ENCODE data around the gene KLC1.

Gene KLC1

DNA sequence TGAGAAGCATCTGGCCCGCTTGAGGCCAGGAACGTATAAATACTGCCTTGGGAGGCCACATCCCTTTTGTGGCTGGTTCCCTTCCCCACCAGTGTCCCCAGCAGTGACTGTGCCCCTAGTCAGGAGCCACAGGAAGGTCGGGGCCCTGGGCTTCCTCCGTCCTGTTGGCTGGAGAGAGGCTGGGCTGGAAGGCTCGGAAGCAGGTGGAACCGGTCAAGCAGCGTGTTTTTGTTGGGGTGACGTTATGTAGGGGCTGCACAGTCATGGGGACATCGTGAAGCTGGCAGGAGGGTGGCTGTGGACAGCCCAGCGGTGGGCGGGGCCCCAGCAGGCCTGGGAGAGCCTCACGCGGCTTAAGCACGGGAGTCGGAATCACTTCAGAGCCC is 76.1 kb downstream of the KLC1 start:
- no peak for DNase-seq (ENCODE audit: low spot score)

DNA sequence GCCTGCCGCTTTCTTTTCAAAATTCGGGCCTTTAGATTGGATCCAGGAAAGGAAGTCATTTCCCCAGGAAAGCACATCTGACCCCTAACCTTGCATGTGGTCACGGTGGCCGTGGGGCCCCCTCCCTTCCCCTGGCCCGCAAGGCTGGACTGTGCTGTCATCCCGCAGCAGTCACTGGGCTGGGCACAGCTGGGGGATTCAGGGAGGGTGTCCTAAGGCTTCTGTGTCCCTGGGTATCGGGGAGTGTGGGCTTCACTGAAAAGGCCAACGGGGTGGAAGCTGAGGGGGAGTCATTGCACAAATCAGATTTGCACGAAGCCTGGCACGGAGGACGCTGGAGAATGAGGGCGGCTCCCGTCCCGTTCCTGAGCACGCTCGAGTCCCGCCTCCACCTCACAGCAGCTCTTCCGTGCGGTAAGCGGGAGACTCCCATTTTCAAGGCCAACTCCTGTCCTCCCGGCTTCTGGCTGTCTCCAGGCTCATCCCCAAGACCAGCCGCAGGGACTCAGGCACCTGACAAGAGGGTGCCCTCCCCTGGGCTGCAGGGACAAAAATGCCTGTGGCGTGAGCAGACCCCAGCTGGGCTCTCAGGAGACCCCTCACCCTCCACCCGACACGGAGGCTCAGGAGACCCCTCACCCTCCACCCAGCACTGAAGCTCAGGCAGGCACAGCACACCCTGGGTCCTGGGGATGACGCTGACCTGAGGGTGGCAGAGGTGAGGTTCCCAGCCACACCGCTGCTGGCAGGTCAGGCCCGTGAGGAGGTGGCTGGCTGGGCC is 76.7 kb downstream of the KLC1 start:
- no peak for DNase-seq (ENCODE audit: low spot score)

DNA sequence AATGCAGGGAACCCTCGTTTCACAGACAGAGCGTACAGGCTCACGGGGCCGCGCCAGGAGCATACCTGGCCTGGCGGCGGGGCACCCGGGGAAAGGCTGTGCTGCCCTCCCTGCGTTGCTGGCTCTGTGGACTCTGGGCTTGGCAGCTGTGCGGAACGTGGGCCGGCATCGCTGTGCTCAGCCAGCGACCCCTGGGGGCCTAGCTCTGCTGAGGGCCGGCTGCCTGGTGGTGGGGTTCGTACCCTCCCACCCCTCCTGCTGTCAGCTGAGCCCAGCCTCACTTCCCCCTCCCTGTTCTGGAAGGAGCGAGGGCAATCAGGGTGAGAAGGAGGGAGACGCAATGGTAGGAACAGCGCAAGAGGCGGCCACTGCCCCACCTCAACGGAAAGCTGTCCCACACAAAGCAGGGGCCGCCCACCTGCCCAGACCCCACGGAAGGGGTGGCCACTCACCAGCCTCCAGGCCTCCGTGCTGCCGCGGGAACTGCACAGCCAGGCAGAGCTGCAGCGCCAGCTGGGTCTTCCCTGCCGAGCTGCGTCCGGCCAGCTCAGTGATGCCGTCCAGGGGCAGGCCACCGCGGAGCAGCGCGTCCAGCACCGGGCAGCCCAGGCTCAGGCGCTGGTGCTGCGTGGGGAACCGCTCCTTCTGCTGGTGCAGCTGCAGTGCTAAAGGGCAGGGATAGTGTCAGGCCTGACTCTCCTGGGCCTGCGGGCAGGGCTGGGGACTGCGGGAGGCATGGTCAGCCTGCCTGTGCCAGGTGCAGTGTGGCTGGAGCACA is 77.7 kb downstream of the KLC1 start:
- DNase-seq (ENCODE audit: low spot score): no peak

DNA sequence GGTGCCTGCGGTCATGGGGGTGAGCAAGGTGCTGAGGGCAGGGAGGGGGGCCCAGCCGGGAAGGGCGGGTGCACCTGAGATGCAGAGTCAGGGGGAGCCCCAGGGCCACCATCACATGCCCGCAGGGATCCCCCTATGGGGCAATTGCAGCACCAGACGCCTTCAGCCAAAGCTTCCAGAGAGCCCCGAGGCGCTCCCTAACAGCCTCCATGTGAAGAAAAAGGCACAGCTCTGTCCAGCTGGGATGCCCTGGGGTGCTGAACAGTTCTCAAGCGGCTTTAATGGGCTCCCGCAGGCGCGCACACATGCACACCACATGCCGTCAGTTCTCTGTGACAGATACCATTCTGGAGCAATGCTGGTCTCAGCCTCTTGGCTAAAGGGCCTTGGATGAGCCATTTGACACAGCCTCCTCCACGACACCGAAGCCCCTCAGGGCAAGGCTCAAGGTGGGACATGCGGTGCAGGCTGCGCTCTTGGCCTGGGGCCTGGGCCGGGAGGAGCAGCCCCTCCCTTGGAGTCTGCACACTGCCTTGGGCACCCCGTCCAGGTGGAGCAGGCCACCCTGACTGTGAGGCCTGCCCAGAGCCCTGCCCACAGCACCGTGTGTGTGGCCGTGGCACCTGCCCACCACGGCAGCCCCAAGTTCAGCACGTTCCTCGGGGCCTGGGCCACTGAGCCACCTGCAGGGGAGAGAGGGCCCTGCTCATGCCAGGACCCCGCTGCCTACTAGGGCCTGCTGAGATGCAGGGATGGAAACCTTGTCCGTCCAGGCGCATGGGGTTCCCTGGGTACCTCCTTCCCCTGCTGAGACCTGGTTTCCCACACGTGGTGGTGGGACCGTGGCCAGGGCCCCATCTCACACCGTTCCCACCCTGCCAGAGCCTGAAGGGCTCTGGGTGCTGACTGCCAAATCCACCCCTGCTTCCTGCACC is 78.6 kb downstream of the KLC1 start:
- DNase-seq (ENCODE audit: low spot score): no peak

DNA sequence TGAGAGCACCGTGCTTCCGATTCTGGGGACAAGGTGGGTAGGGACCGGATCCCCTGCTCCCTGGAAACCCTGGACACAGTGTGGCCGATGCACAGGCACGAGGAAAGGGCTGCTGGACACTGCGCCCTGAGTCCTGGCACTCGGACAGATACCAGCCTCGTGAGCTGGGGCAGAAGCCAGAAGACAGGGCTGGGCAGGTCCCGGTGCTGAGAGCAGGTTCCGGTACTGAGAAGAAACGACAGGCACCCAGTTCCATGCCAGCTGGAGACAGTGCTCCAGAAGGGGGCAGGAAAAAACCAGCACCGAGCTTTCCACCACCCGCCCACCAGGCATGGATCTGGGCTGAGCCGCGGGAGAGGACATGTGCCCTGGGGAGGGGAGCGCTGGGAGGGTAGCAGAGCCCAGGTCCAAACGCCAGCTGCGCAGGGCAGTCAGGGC is 79.8 kb downstream of the KLC1 start:
- DNase-seq (ENCODE audit: low spot score): no peak

DNA sequence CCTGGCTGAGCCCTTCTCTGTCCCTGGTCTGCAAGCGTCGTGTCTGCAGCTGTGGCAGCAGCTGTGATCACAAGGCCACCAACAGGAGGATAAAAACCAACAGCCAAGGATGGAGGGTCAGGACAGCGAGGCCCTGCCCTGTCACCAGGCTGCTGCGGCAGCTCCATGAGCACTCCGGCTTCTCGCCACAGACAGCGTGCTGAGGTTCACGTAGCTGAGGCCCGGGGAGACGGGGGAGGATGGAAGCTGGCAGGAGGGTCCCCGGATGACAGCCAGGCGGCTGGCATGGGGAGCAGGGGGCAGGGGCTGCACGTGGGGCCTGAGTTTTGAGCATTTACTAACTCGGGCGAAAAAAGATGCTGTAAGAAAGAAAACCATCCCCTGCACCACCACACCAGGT is 80.8 kb downstream of the KLC1 start:
- DNase-seq (ENCODE audit: low spot score): no peak

DNA sequence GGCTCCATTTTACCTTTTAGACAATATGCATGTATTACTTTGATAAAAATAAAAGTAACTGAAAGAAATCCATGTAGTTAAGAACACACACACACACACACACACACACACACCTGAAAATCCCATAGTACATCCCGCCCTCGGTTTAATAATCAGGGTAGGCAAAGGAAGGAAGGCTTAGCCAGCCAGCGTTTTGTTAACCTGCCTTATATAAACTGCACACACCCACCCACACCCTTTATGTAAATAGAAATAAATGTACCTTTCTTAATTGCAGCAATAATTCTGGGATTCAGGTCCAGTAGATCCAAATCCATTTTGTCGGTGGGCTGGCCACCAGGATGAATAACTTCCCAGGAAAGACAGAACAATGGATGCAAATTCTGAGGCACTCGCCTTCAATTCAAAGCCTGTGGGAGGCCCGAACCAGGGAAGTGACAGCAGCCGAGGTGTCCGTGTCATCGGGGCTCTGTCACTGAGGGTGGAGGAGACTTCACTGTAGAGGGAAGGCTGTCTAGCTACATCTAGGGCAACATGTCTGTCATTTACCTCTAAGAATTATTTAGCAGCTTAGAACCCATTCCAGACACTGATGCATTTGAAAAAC is 81.9 kb downstream of the KLC1 start:
- DNase-seq (ENCODE audit: low spot score): no peak

DNA sequence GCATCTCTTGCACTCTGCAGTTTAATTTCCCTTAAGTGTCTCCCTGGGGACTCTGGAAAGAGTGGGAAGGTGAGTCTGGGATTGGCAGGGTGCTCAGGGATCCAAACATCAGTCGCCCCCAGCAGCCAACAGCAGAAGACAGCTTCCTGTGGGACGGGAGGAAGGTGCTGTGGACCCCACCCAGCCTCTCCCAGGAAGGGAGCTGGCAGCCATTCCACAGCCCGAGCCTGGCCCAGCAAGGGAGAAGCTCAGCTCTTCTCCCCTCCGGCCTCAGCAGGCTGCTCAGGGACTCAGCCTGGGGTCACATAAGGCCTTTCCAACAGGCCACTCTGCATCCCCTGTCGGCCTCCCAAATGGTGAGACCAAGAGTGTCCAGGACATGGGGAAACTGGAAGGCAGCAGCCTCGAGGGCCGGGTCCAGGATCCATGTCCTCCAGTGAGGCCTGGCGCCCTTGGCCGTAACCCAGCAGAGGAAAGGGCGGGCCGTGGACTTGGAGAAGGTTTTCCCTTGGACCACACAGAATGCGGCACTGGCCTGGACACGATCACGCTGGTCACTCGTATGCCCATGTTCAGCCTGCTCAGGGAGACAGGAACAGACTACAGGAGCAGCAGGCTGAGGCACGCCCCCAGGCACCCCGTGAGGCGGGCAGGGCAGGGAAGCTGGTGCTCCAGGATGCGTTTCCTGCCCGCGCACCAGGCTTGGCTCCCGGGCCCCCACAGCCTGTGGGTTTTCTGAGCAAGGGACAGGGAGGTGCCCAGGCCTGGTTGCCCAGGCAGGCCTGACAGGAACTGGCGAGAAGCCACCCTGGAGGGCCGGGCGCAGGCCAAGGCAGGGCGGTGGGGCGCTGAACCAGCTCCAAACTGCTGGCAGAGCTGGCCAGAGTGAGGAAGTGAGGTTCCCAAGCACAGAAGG is 82.8 kb downstream of the KLC1 start:
- DNase-seq (ENCODE audit: low spot score): no peak

DNA sequence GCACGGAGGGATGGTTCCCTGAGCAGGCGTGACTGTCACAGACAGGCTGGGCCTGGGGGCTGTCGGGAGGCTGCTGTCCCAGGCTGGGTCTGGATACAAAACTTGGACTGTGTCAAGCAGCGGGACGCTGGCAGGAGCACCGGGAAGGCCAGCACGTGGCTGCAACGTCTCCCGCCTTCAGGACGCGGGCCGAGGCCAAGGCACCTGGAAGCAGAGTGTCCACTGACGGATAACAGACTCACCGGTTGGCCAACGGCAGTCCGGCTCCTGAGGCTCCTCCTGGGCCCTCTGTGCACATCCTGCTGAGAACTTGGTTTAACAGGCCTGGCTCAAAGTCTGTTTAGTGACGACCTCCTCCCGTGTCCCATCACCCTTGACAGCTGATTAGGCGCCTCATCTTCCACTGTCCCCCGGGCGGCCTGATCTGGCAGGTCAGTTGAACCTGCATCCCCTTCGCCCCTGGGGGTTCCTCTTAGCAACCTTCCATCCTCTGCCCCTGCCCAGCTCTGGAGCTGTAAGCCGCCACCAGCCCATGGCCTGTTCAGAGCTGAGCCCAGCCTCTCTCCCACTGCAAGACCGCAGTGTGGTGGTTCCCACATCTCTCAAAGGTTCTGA is 83.7 kb downstream of the KLC1 start:
- no peak for DNase-seq (ENCODE audit: low spot score)

DNA sequence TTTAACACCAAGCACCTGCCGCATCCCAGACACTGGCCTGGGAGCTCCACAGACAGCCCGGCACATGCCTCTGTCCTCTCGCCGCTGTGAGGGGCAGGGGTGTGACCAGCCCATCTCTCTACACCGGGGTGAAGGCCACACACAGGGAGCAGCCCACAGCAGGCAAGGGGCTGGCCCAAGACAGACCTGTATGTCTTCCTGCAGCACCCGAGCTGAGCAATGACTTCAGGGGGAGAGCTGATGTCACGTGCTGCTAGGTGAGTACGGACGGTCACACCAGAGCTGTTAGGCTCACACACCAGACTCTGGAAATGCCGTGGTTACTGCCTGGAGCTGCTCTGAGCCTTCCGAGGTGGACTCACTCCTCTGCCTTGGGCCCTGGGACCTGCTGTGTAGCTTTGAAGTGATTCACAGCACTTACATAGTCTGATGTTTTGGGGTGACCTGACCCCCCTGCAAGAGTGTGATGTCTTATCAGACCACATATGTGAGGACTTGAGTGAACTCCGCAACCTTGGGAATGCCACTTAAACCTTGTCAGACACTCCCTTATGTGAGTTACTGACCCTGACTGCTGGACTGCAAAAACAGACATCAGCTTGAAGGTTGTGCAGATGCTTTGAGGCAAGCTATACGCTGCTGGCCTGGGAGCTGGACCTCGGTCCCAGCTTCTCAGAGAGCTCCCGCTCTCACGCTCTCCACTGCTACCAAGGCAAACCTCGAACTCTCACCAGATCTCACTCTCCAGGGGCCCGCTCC is 84.5 kb downstream of the KLC1 start:
- DNase-seq (ENCODE audit: low spot score): no peak

DNA sequence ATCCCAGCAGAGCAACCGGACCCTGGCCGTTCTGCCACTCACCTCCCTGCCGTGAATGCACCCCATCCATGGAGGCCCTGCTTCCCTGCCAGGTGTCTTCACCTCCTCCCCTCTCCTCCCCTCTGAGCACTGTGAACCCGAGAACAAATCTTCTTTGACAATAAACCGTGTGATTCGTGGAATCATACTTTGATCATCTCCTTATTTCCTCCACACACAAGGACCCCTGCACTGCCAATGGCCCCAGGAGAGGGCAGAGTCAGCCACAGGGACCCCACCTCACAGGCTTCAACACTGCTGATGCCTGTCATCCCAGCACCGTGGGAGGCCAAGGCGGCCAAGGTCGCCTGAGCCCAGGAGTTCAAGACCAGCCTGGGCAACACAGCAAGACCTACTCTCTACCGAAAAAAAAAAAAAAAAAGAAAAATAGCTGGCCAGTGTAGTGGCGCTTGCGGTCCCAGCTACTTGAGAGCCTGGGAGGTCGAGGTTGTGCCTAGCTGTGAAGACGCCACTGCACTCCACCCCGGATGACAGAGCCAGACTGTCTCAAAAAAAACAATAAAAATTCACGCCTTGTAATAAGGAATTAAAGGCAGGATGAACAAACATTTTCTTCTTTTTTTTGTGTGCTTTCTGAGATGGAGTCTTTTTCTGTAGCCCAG is 85.2 kb downstream of the KLC1 start:
- DNase-seq (ENCODE audit: low spot score): no peak

DNA sequence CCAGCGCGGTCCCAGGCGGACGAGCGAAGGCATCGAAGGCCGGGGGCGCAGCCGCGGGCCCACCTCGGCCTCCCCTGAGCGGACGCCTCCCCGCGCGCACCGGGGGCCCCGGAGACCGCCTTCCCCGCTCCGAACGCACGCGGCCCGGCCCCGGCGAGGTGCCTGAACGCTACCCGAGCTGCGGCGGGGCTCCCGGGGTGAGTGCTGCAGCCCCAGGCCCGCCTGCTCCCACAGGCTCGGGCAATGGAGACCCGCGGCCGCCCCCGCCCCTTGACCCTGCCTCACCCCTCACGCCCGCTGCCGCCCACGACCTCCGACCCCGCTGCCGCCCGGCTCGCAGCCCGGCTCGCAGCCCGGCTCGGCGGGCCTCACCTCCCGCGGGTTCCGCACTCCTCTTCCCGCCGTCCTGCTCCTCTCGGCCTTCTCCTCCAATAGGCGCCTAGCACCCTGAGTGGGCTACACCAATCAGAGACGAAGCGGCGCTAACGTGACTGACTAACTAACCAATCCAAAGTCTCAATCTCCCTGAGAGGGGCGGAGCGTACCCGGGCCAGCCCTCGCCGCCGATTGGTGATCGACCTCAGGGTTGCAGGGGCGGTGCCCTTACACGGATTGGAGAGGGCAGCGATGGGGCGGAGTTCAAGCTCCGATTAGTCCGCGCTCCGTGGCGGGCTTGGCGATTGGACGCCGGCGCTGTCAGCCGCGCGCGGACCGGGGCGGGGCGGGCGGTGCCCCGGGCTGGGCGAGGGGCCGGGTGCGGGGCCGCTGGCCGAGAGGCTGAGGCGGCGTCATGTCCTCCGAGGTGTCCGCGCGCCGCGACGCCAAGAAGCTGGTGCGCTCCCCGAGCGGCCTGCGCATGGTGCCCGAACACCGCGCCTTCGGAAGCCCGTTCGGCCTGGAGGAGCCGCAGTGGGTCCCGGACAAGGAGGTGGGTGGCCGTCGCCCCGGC is 86.3 kb downstream of the KLC1 start, which contains the start of the genes XRCC3 and ZFYVE21:
XRCC3 (minus strand) TSS at position 400 of the 949 bp plus-strand sequence. CDS start 4,364 bp downstream, outside the sequence.
ZFYVE21 (plus strand) TSS at position 759 of the 949 bp plus-strand sequence; CDS start at position 791, 32 bp downstream.
- DNase-seq (ENCODE audit: low spot score): peak; percentile 100

DNA sequence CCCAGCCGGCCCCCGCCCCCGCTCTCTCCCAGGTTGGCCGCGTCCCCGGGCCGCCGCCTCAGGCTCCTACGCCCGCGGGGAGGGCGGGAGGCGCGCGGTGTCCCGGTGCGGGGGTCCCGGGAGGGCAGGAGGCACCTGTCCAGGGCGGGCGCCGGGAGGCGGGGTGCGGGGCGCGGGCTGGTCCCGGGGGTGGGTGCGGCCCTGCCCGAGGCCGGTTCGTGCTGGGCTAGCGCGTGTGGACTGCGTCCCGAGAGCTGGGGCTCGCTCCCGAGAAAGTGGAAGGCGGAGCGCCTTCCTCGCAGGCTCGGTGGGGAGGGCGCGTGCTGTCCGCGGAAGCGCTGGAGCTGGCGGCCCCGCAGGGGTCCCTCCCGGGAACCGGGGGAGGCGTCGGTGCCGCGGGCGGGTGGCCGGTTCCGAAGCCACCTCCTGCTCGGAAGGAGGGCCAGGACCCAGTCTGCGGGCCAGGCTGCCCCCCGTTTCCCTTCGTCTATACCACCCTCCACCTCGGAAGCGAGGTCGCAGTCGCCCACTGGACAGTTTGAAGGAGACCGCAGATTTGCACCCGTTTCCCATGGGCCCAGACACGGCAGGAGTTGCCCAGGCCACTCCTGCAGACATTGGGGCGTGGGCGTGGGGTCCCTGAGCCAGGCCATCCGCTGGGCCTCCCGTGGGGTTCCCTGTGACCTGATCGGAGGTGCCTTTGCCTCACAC is 87.2 kb downstream of the KLC1 start:
- no peak for DNase-seq (ENCODE audit: low spot score)

DNA sequence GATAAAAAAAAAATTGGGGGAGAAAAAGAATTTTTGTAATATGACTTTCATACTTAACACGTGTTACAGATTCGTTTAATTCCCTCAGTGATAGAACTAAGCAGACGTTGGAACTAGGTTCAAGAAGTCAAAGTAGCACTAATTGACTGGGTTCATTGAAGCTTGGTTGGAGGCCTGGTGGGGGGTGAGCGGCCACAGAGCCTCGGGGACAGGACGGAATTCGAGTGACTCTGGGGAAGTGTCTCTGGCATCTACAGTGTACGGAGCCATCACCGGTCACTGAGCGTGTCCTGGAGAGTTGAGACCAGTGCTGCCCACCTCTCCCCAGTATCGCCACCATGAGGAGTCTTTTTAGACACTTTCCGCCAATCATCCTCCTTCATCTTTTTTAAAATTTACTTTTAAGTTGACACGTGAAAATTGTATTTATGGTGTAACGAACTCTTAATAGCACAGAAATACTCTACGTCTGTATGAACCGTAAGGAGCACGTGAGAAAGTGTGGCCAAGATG is 87.9 kb downstream of the KLC1 start:
- no peak for DNase-seq (ENCODE audit: low spot score)

DNA sequence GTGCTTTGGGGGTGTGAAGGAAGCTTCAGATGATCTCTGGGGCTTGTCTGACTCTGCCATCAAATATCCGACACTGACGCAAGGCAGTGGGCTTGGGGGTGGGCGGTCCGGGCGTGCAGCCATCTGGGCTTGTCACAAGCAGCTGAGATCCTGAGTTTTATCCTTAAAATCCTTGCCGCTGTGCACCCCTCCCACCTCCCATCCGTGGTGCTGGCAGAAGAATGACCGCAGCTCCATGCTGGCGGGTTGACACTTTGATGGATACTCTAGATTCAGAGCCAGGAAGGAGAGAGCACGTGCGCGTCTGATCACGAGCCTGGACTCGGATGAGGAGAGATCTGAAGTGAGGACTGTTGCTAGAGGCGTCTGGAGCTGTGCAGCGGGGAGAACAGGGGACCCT is 89.6 kb downstream of the KLC1 start:
- no peak for DNase-seq (ENCODE audit: low spot score)

DNA sequence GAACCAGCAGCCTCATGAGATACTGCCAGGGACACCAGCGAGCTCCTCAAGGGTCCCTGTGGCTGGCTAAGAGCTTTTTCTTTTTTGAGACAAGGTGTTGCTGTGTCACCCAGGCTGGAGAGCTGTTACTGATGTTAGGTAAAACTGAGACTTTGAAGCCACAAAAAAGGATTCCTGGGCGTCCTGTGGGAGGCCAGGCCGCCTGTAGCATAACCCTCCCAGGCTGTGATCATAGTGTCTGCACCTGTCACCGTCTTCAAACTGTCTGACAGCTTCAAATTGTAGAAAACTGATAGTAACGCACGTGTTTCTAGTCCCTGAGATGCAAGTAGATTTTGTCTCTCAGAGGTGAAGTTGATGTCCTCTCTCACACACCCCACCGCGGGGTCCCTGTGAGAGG is 90.7 kb downstream of the KLC1 start:
- no peak for DNase-seq (ENCODE audit: low spot score)

Data from activated CD4-positive, alpha-beta T cell treated with anti-CD3 and anti-CD28 coated beads, Interleukin-2, Interleukin-4, amounts not matched to agents 100 ng/mL and 50 ng/mL, durations not matched to agents 16 hours and 8 hours (primary cell).